Natural killer cell (primary cell): ENCODE results near the gene SLC16A13. TPM values are rescaled to one million over a fixed set of nuclear protein-coding genes. Genes with fewer than 3 reads are reported as not detected.

ENCODE experiments used
- ATAC-seq, 3 donors: fragments of 150-1000 bp in 2 of 3; fragments of 200-7000 bp in 1 of 3; cut with Tn5 transposase; 1 replicate in 1 of 3; 2 replicates in 2 of 3; pipeline ENCODE4 v1.10.0; 2021; ENCODE audit warnings: mild to moderate bottlenecking in 2 of 3, moderate library complexity in 2 of 3
- DNase-seq, 2 donors: peaks; one replicate each; pipeline versions ENCODE4 v3.0.0 to v3.0.0-alpha.2; 2013 to 2021; ENCODE audit warnings: mixed read lengths in 1 of 2
- H3K27ac ChIP-seq: one replicate; pipeline ENCODE4 v1.5.1; 2013; ENCODE audit warnings: mild to moderate bottlenecking, low read length
- H3K27me3 ChIP-seq: one replicate; pipeline ENCODE4 v1.6.1; 2013; ENCODE audit warnings: low read length; ENCODE audit not compliant: control insufficient read depth, insufficient read depth
- H3K36me3 ChIP-seq: one replicate; pipeline ENCODE4 v1.6.1; 2013; ENCODE audit warnings: low read length; ENCODE audit not compliant: control insufficient read depth, insufficient read depth
- H3K4me1 ChIP-seq: one replicate; pipeline ENCODE4 v1.6.1; 2013; ENCODE audit warnings: low read length; ENCODE audit not compliant: control insufficient read depth, insufficient read depth
- H3K4me3 ChIP-seq: one replicate; pipeline ENCODE4 v1.5.1; 2013; ENCODE audit warnings: low read length
- H3K9me3 ChIP-seq: one replicate; pipeline ENCODE4 v1.6.1; 2013; ENCODE audit warnings: low read length; ENCODE audit not compliant: control insufficient read depth, insufficient read depth
- H3K27ac Mint-ChIP-seq, 2 donors: one replicate each; pipeline ENCODE4 v1.8.0; 2022; ENCODE audit warnings: mild to moderate bottlenecking in 2 of 2, mixed read lengths in 2 of 2, moderate library complexity in 1 of 2
- H3K27me3 Mint-ChIP-seq, 2 donors: one replicate each; pipeline ENCODE4 v1.8.0; 2022; ENCODE audit warnings: low read depth in 2 of 2, mixed read lengths in 2 of 2
- H3K36me3 Mint-ChIP-seq: one replicate; pipeline ENCODE4 v1.8.0; 2022; ENCODE audit warnings: mixed read lengths
- H3K4me1 Mint-ChIP-seq, 2 donors: one replicate each; pipeline ENCODE4 v1.8.0; 2022; ENCODE audit warnings: mixed read lengths in 2 of 2
- H3K4me3 Mint-ChIP-seq: one replicate; pipeline ENCODE4 v1.8.0; 2022; ENCODE audit warnings: mild to moderate bottlenecking, moderate library complexity, mixed read lengths
- H3K9me3 Mint-ChIP-seq, 2 donors: one replicate each; pipeline ENCODE4 v1.8.0; 2022; ENCODE audit warnings: mixed read lengths in 2 of 2
- CTCF ChIP-seq: fragments of 200-600 bp; IDR thresholded peaks from one replicate; pipeline ENCODE4 v1.8.0; 2022; ENCODE audit warnings: antibody characterized with exemption
- WGBS: methylation state at CpG from one replicate; pipeline ENCODE4 v1.1.7; 2013; ENCODE audit warnings: missing lambda C conversion rate; ENCODE audit not compliant: insufficient coverage; 5-methylcytosine and 5-hydroxymethylcytosine counted together
- intact Hi-C: fragments of 100-400 bp; cut with micrococcal nuclease; formaldehyde crosslinking; loops from one replicate; pipeline ENCODE4 v1.14.2; 2022
- total RNA-seq, 4 donors: library from RNA; stranded (reverse); fragments of 120-200 nt in 1 of 4; gene quantifications; one replicate each; pipeline versions ENCODE4 v1.2.3 to v1.2.4, GENCODE V29; 2013 to 2022

SLC16A13 gene
- total RNA-seq, 3 donors from 2014 or later (not counting 1 experiment from before 2014, with no cell fraction given) = 4.8 to 7.0 (median 6.0) TPM

- intact Hi-C loops = loop anchor here (5.0 kb wide), 1 partner anchor 33 kb away; no protein-coding TSS in a partner anchor
- no peaks in the 10 kb centered on the region for H3K9me3 ChIP-seq
- Mint-ChIP-seq H3K27me3 (peaks cover 6% of the 10 kb centered on the region in 2 donors), H3K27ac (no peak within 1 kb of the TSS), H3K4me3 (no peak within 1 kb of the TSS), H3K36me3 (no peaks in the 10 kb centered on the region), H3K9me3 (no peaks in the 10 kb centered on the region), H3K4me1 (peaks cover 41 to 69% of the 10 kb centered on the region in 2 donors)
- no peak within 1 kb of the TSS for H3K4me3 ChIP-seq
- TF ChIP-seq CTCF = no peak
- ATAC-seq = no peak
- H3K4me1 ChIP-seq = peaks cover 40% of the 10 kb centered on the region
- H3K36me3 ChIP-seq = no peaks in the 10 kb centered on the region
- H3K27me3 ChIP-seq = peaks cover 3% of the 10 kb centered on the region
- no peak within 1 kb of the TSS for H3K27ac ChIP-seq
- 81% methylated on average over 15 of the region's 15 CpGs for WGBS
- DNase-seq = no peak
Observed at GRCh38 chr17:7079581-7080455, 44.0 kb downstream of the SLC16A13 start, which contains the start of gene CLEC10A. TSS of gene CLEC10A (minus strand) at chr17:7080251. CDS start at chr17:7078812, 1,439 bp downstream.

- intact Hi-C loops = loop anchor here (5.0 kb wide), 1 partner anchor 33 kb away; no protein-coding TSS in a partner anchor
- 76% methylated on average over 7 of the region's 10 CpGs for WGBS
Observed at GRCh38 chr17:7080456-7081041, 44.7 kb downstream of the SLC16A13 start.

GRCh38 chr17:7081341-7082062 is 45.7 kb downstream of the SLC16A13 start:
- Histone ChIP-seq H3K27ac (no peak overlapping the region), H3K4me3 (no peak overlapping the region), H3K9me3 (no peaks in the 10 kb centered on the region), H3K4me1 (peaks cover 40% of the 10 kb centered on the region), H3K36me3 (no peaks in the 10 kb centered on the region), H3K27me3 (peaks cover 3% of the 10 kb centered on the region)
- intact Hi-C loops = loop anchor here (5.0 kb wide), 1 partner anchor 34 kb away; no protein-coding TSS in a partner anchor
- peaks cover 11 to 12% of the 10 kb centered on the region in 2 donors for H3K27me3 Mint-ChIP-seq
- no peaks in the 10 kb centered on the region for H3K9me3 Mint-ChIP-seq
- H3K36me3 Mint-ChIP-seq = no peaks in the 10 kb centered on the region
- peak overlapping the region; percentile 75 for H3K4me3 Mint-ChIP-seq
- no peak for TF ChIP-seq CTCF
- peaks cover 41 to 69% of the 10 kb centered on the region in 2 donors for H3K4me1 Mint-ChIP-seq
- peak overlapping the region in 1 of 2 donors; percentile 32 for H3K27ac Mint-ChIP-seq
- peak; percentile 95 to 100 (median 97) for ATAC-seq
- peak; percentile 53 to 60 for DNase-seq
- WGBS = 74% methylated on average over 13 of the region's 16 CpGs

More at GRCh38 chr17:7080456-7081041, 44.7 kb downstream of the SLC16A13 start:
- peaks cover 40% of the 10 kb centered on the region for H3K4me1 ChIP-seq
- DNase-seq (no peak), ATAC-seq (no peak)
- no peaks in the 10 kb centered on the region for H3K9me3 ChIP-seq
- no peak for TF ChIP-seq CTCF
- H3K4me3 ChIP-seq = no peak overlapping the region
- peaks cover 6% of the 10 kb centered on the region in 2 donors for H3K27me3 Mint-ChIP-seq
- H3K27ac Mint-ChIP-seq = no peak overlapping the region
- no peaks in the 10 kb centered on the region for H3K36me3 Mint-ChIP-seq
- H3K4me3 Mint-ChIP-seq = no peak overlapping the region
- H3K36me3 ChIP-seq = no peaks in the 10 kb centered on the region
- no peaks in the 10 kb centered on the region for H3K9me3 Mint-ChIP-seq
- H3K27me3 ChIP-seq = peaks cover 3% of the 10 kb centered on the region
- peaks cover 41 to 69% of the 10 kb centered on the region in 2 donors for H3K4me1 Mint-ChIP-seq
- H3K27ac ChIP-seq = no peak overlapping the region
